ENCODE measurements around the gene FBXO36.

Gene FBXO36

DNA sequence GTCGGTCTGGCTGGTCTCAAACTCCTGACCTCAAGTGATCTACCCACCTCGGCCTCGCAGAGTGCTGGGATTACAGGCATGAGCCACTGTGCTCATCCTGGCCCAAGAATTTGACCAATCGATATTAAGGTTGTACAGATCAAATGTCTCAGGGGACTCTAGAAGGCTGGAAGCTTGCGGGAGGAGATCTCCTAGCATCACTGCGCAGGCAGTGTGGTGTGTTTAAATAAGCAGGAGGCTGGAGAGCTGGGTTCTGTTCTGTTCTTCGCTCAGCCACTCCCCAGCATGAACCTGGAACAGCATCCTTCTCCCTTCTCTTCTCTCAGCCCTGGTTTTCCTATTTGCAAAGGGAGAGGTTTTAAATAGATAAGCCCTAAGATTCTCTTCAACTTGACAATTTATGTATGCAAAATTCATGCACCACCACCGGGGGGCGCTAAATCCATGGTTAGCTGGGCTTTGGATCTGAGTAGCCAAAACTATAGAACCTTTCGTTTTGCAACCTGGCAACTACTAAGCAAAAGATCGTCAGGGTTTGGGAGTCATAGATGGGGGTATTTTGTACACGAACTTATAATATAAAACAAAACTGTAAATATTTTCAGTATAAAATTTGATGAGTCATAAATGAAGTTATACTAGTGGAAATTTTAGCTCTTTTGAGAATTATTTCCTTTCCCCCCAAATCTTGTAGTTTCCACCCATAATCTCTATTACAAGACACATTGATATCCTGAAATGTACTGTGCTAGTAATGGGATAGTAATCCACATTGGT, 85.8 kb downstream of the FBXO36 start:
- TF ChIP-seq, protein P1, sequence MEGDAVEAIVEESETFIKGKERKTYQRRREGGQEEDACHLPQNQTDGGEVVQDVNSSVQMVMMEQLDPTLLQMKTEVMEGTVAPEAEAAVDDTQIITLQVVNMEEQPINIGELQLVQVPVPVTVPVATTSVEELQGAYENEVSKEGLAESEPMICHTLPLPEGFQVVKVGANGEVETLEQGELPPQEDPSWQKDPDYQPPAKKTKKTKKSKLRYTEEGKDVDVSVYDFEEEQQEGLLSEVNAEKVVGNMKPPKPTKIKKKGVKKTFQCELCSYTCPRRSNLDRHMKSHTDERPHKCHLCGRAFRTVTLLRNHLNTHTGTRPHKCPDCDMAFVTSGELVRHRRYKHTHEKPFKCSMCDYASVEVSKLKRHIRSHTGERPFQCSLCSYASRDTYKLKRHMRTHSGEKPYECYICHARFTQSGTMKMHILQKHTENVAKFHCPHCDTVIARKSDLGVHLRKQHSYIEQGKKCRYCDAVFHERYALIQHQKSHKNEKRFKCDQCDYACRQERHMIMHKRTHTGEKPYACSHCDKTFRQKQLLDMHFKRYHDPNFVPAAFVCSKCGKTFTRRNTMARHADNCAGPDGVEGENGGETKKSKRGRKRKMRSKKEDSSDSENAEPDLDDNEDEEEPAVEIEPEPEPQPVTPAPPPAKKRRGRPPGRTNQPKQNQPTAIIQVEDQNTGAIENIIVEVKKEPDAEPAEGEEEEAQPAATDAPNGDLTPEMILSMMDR (IDR thresholded peaks at IDR 0.05; ENCODE audit: extremely low read depth, missing control alignments) = peak; percentile 51
- peak; percentile 64 for DNase-seq (ENCODE audit: low spot score)

DNA sequence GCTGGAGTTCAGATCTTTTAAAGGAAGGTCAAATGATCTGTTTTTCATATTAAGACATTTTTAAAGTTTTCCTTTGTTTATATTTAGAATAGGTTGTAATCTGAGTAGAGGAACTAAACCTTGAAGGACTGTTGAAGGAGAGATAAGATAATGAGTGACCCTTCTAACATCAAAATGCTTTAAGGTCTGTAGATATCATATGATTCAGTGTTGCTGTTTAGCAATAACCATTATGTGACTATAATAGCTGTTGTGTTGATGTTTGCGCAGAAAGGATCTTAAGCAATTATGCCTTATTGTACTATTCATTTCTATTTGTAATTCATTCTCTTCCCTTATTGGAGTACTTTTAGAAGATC, 86.4 kb downstream of the FBXO36 start:
- DNase-seq (ENCODE audit: low spot score) = no peak

DNA sequence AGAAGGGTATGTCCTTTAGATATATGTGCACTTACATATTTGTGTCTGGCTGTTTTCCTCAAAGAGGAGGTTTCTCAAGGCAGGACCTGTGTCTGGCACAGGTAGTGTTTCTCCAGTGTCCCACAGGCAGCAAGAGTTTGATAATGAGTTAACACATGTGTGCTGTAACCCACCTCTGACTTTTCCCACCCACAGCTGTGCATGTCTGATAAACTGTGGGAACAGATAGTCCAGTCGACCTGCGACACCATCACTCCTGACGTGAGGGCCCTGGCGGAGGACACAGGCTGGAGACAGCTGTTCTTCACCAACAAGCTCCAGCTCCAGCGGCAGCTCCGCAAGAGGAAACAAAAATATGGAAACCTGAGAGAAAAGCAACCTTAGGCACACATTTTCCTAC, 88.2 kb downstream of the FBXO36 start:
- no peak for DNase-seq (ENCODE audit: low spot score)
- TF ChIP-seq, protein P1 (IDR thresholded peaks at IDR 0.05; ENCODE audit: extremely low read depth, missing control alignments) = no peak

More for the DNA sequence above, 86.4 kb downstream of the FBXO36 start:
- TF ChIP-seq, protein P1 (IDR thresholded peaks at IDR 0.05; ENCODE audit: extremely low read depth, missing control alignments) = no peak

DNA sequence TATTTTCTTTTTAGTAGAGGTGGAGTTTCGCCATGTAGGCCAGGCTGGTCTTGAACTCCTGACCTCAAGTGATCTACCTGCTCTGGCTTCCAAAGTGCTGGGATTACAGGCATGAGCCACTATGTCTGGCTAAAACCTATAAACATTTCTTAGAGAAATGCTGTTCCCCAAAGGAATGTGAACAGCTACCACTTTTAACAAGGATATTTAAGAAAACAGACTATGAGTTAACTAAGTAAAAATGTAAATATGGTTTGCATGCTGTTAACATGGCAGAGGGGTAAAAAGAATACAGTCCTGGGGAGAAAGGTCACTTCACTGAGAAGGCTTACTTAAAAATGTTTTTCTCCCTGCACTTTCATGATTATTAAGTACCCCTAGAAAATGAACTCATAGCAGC, 89.3 kb downstream of the FBXO36 start:
- DNase-seq (ENCODE audit: low spot score) = no peak
- TF ChIP-seq, protein P1 (IDR thresholded peaks at IDR 0.05; ENCODE audit: extremely low read depth, missing control alignments) = no peak

DNA sequence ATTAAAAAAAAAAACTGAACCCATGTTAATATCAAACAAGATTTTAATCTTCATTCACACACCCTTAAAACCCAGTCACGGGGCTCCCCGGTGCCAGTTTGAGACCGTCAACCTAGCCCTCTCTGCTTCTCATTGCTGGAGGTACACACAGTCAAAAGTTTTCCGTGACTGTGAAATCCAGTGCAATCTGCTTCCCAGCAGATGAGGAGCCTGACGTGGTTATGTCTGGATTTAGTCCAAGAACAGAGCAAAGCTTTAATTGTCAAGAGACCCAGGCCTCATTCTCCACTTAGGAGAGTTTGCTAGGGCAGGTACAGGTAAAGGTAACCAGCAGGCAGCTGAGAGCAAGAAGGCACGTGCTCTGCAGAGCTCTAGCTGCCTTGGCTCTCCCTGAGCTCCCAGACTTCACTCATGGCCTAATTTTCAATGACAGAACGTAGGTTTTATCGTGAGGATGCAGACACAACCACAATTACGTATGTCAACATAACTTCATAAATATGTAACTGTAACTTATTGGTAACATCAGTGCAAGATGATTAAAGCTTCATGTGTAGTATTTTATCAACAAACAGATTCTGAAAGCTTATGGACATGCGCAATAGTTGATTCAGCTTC, 90.1 kb downstream of the FBXO36 start:
- DNase-seq (ENCODE audit: low spot score) = no peak
- TF ChIP-seq, protein P1 (IDR thresholded peaks at IDR 0.05; ENCODE audit: extremely low read depth, missing control alignments) = no peak

DNA sequence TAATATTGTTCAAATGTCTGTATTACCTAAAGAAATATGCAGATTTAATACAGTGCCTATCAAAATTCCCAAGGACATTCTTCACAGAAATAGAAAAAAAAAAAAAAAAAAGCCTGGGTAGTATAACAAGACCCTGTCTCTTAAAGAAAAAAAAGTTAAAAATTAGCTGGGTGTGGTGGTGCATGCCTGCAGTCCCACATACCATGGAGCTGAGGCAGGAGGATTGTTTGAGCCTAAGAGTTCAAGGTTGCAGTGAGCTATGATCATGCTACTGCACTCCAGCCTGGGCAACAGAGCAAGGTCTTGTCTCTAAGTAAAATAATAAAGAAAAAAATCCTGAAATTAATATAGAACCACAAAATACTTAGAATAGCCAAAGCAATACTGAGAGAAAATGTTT, 94.5 kb downstream of the FBXO36 start:
- TF ChIP-seq, protein P1 (IDR thresholded peaks at IDR 0.05; ENCODE audit: extremely low read depth, missing control alignments) = no peak
- DNase-seq (ENCODE audit: low spot score) = no peak

DNA sequence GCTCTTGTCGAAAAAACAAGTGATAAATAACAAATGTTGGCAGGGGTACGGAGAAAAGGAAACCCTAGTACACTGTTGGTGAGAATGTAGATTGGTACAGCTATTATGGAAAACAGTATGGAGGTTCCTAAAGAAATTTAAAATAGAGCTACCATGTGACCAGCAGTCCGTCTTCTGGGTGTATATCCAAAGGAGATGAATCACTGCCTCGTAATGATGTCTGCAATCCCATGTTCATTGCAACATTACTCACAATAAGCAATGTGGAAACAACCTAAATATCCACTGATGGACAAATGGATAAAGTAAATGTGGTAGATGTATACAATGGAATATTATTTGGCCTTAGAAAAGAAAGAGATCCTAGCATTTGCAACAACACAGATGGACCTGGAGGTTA, 95.8 kb downstream of the FBXO36 start:
- TF ChIP-seq, protein P1 (IDR thresholded peaks at IDR 0.05; ENCODE audit: extremely low read depth, missing control alignments) = no peak
- no peak for DNase-seq (ENCODE audit: low spot score)

Data from GM20000 (cell line).